ENCODE data around the gene SHROOM2. TPM values are rescaled to one million over a fixed set of nuclear protein-coding genes. Genes with fewer than 3 reads are reported as not detected.

SHROOM2 gene
- total RNA-seq, 1 experiment from 2014 or later: 5.3 TPM

DNA sequence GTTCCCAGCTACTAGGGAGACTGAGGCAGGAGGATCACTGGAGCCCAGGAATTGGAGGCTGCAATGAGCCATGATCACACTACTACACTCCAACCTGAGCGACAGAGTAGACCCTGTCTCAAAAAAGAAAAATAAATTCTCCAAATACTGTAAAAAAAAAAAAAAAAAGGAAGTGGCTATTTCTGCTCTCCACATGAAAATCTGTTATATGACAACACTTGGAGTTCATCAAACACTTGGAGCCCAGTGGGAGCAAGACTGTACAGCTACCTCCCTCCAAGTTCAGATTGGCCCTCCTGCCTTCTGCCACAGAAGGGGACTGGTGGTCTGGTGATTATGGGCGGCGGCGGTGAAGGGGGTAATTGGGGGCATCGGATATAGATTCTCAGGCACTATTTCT, 172.0 kb downstream of the SHROOM2 start:
- no peak overlapping the region for H3K27ac ChIP-seq (ENCODE audit: low read depth, low read length)
- DNase-seq (ENCODE audit: low read depth, low spot score) (no peak), ATAC-seq (no peak)
- no peaks in the 10 kb centered on the region for H3K27me3 ChIP-seq (ENCODE audit: insufficient read depth, low read length)
- no peaks in the 10 kb centered on the region for H3K9me2 ChIP-seq (ENCODE audit: insufficient read depth)
- CTCF ChIA-PET: no interaction called here
- no peaks in the 10 kb centered on the region for H3K79me2 ChIP-seq (ENCODE audit: insufficient read depth, low read length)
- H3K36me3 ChIP-seq (ENCODE audit: control insufficient read depth in 1 of 2, insufficient read depth in 2 of 2, low read length in 2 of 2): no peaks in the 10 kb centered on the region
- TF ChIP-seq FOSL1 (IDR thresholded peaks at IDR 0.05; ENCODE audit: low read depth) (no peak), JUND (IDR thresholded peaks at IDR 0.05) (no peak), CEBPB (IDR thresholded peaks at IDR 0.05; ENCODE audit: low read depth) (no peak), YY1 (IDR thresholded peaks at IDR 0.05; ENCODE audit: extremely low read depth, insufficient replicate concordance, low read depth, low read length) (no peak), POLR2A (IDR thresholded peaks at IDR 0.05; ENCODE audit: borderline replicate concordance, extremely low read depth, insufficient read depth, insufficient read length) (no peak), ATF3 (IDR thresholded peaks at IDR 0.05) (no peak), EZH2 (IDR thresholded peaks at IDR 0.05) (no peak), SIN3A (IDR thresholded peaks at IDR 0.05; ENCODE audit: low read depth) (no peak), EZH2phosphoT487 (IDR thresholded peaks at IDR 0.05; ENCODE audit: borderline replicate concordance) (no peak), CTCF (IDR thresholded peaks at IDR 0.05 in 2 of 3, conservative IDR thresholded peaks at IDR 0.05 in 1 of 3; ENCODE audit: borderline replicate concordance in 1 of 3, insufficient read depth in 1 of 3, low read depth in 2 of 3, low read length in 2 of 3) (no peak), ZNF274 (IDR thresholded peaks at IDR 0.05; ENCODE audit: low read depth, low read length) (no peak), SP1 (IDR thresholded peaks at IDR 0.05; ENCODE audit: low read depth) (no peak), EGR1 (IDR thresholded peaks at IDR 0.05; ENCODE audit: low read depth) (no peak), MAX (IDR thresholded peaks at IDR 0.05) (no peak), POLR2AphosphoS5 (IDR thresholded peaks at IDR 0.05; ENCODE audit: low read depth, low read length) (no peak)
- TF ChIP-seq, protein P1, sequence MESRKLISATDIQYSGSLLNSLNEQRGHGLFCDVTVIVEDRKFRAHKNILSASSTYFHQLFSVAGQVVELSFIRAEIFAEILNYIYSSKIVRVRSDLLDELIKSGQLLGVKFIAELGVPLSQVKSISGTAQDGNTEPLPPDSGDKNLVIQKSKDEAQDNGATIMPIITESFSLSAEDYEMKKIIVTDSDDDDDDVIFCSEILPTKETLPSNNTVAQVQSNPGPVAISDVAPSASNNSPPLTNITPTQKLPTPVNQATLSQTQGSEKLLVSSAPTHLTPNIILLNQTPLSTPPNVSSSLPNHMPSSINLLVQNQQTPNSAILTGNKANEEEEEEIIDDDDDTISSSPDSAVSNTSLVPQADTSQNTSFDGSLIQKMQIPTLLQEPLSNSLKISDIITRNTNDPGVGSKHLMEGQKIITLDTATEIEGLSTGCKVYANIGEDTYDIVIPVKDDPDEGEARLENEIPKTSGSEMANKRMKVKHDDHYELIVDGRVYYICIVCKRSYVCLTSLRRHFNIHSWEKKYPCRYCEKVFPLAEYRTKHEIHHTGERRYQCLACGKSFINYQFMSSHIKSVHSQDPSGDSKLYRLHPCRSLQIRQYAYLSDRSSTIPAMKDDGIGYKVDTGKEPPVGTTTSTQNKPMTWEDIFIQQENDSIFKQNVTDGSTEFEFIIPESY (IDR thresholded peaks at IDR 0.05; ENCODE audit: extremely low read depth, insufficient replicate concordance, low read length): no peak
- TF ChIP-seq, protein P2, sequence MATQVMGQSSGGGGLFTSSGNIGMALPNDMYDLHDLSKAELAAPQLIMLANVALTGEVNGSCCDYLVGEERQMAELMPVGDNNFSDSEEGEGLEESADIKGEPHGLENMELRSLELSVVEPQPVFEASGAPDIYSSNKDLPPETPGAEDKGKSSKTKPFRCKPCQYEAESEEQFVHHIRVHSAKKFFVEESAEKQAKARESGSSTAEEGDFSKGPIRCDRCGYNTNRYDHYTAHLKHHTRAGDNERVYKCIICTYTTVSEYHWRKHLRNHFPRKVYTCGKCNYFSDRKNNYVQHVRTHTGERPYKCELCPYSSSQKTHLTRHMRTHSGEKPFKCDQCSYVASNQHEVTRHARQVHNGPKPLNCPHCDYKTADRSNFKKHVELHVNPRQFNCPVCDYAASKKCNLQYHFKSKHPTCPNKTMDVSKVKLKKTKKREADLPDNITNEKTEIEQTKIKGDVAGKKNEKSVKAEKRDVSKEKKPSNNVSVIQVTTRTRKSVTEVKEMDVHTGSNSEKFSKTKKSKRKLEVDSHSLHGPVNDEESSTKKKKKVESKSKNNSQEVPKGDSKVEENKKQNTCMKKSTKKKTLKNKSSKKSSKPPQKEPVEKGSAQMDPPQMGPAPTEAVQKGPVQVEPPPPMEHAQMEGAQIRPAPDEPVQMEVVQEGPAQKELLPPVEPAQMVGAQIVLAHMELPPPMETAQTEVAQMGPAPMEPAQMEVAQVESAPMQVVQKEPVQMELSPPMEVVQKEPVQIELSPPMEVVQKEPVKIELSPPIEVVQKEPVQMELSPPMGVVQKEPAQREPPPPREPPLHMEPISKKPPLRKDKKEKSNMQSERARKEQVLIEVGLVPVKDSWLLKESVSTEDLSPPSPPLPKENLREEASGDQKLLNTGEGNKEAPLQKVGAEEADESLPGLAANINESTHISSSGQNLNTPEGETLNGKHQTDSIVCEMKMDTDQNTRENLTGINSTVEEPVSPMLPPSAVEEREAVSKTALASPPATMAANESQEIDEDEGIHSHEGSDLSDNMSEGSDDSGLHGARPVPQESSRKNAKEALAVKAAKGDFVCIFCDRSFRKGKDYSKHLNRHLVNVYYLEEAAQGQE (IDR thresholded peaks at IDR 0.05; ENCODE audit: low read depth): no peak
- POLR2A ChIA-PET: no interaction called here
- H4K20me1 ChIP-seq (ENCODE audit: insufficient read depth): no peaks in the 10 kb centered on the region
- H3K4me3 ChIP-seq (replicated peaks in 1 of 2; ENCODE audit: low read depth in 1 of 2, low read length in 2 of 2): no peak overlapping the region
- RAD21 ChIA-PET (ENCODE audit: low non-redundant PET in 1 of 2, low total read pairs in 2 of 2, uncharacterized antibody in 2 of 2, unreplicated experiment in 2 of 2): no interaction called here
- no peaks in the 10 kb centered on the region for H3K9me3 ChIP-seq (ENCODE audit: control insufficient read depth in 1 of 2, insufficient read depth in 1 of 2, low read depth in 1 of 2, low read length in 2 of 2)
- intact Hi-C loops (cut with micrococcal nuclease): no loop called here
- no peaks in the 10 kb centered on the region for H3K4me1 ChIP-seq (ENCODE audit: control insufficient read depth in 1 of 2, insufficient read depth in 2 of 2, low read length in 2 of 2)
- H3K4me2 ChIP-seq (ENCODE audit: low read length): no peak overlapping the region
- H2AFZ ChIP-seq (ENCODE audit: low read depth, low read length, poor library complexity, severe bottlenecking): no peak overlapping the region
- no TSS peak for BruUV-seq (replicated peaks)
- no peak overlapping the region for H3K9ac ChIP-seq (ENCODE audit: low read length)

Data from HCT116 (cell line).